IPS-18a (cell line): ENCODE data around the gene ALPP.
"Not testable (repeated sequence)": the region's sequence is repeated elsewhere in the genome, so short reads cannot be mapped to it uniquely, and the experiment has no call there.

ENCODE experiments used
- H3K27ac ChIP-seq: one replicate; pipeline ENCODE4 v1.5.1; 2013; ENCODE audit warnings: low read length
- H3K27me3 ChIP-seq: one replicate; pipeline ENCODE4 v1.6.1; 2013; ENCODE audit warnings: mild to moderate bottlenecking, low read length; ENCODE audit not compliant: control insufficient read depth, insufficient read depth
- H3K36me3 ChIP-seq: one replicate; pipeline ENCODE4 v1.6.1; 2013; ENCODE audit warnings: low read depth, low read length; ENCODE audit not compliant: control insufficient read depth
- H3K4me1 ChIP-seq: one replicate; pipeline ENCODE4 v1.6.1; 2013; ENCODE audit warnings: low read depth, low read length; ENCODE audit not compliant: control insufficient read depth
- H3K4me3 ChIP-seq: one replicate; pipeline ENCODE4 v1.5.1; 2013; ENCODE audit warnings: low read length
- H3K9ac ChIP-seq: one replicate; pipeline ENCODE4 v1.6.1; 2013; ENCODE audit warnings: mild to moderate bottlenecking, low read length, moderate library complexity
- H3K9me3 ChIP-seq: one replicate; pipeline ENCODE4 v1.6.1; 2013; ENCODE audit warnings: low read depth, low read length; ENCODE audit not compliant: control insufficient read depth

The ALPP gene

GRCh38 chr2:232368311-232368731, 10.2 kb upstream of the ALPP start:
- Histone ChIP-seq H3K36me3 (no peaks in the 10 kb centered on the region), H3K27ac (no peak overlapping the region), H3K4me3 (no peak overlapping the region), H3K4me1 (peaks cover 12% of the 10 kb centered on the region), H3K27me3 (no peaks in the 10 kb centered on the region), H3K9ac (no peak overlapping the region), H3K9me3 (no peaks in the 10 kb centered on the region)

DNA sequence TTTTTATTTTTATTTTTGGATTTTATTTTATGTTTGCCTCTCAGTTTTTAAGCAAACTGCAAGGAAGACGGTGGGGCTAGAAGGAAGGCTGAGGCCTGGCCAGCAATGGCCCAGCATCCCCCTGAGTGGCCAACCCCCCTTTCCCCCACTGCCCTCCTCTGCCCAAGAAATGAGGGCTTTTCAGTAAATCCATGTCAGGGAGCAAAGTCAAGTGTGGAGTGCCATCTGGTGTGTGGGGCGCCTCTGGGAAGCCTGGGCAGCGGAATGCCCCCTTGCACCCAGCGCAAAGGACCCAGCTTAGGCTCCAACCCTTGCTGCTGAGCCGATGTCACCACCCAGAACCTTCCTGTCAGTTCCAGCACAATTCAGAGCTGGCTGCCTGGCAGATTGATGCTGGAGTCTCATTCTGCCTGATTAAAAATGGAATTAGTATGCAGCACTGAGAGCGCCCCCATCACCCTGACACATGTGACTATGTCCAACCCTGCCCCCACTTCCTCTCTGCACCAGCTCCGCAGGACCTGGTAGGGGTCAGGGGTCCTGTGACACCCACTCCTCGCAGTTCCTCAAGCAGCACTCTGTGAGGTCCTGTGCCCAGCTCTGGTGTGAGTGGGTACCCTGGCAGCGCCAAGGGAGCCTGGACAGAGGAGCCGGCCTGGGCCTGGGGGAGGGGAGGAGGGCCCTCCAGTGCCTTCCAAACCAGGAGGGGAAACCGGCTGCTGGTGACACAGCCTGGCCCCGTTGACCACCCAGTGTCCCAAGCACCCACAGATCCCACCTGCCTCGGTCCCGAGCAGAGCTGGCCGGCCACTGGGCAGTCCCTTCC, 9.2 kb upstream of the ALPP start:
- Histone ChIP-seq H3K27me3 (no peaks in the 10 kb centered on the region), H3K4me1 (peaks cover 12% of the 10 kb centered on the region), H3K9me3 (no peaks in the 10 kb centered on the region), H3K4me3 (no peak overlapping the region), H3K27ac (no peak overlapping the region), H3K36me3 (no peaks in the 10 kb centered on the region), H3K9ac (no peak overlapping the region)

DNA sequence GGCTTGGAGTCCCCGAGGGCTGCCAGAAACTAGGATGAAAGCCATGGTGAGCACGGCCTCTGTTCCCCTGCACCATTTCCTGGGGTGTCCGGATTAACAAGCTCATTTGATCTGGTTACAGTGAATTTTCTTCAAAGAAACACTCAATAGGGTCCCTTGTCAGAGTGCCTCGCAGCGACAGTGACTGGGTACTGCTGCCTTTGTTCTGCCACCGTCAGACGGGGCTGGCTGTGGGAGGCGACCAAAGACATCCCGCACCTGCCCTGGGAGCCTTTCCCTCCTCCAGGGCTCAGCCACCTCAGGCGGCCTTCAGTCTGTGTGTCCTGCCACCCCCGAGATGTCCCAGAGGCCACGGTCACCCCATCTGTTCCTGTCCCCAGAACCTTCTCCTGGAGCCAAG, 8.5 kb upstream of the ALPP start:
- H3K27me3 ChIP-seq, H3K9ac ChIP-seq: not testable (repeated sequence)
- peaks cover 12% of the 10 kb centered on the region for H3K4me1 ChIP-seq

GRCh38 chr2:232372231-232373208, 6.0 kb upstream of the ALPP start:
- Histone ChIP-seq H3K27me3 (no peaks in the 10 kb centered on the region), H3K27ac (no peak overlapping the region), H3K9ac (no peak overlapping the region), H3K4me3 (no peak overlapping the region), H3K9me3 (no peaks in the 10 kb centered on the region), H3K36me3 (no peaks in the 10 kb centered on the region), H3K4me1 (peaks cover 5% of the 10 kb centered on the region)

More for the DNA sequence above, 8.5 kb upstream of the ALPP start:
- not testable (repeated sequence) for H3K9me3 ChIP-seq, H3K4me3 ChIP-seq, H3K36me3 ChIP-seq, H3K27ac ChIP-seq

GRCh38 chr2:232374356-232374755, 4.2 kb upstream of the ALPP start:
- Histone ChIP-seq H3K36me3 (no peaks in the 10 kb centered on the region), H3K9ac (no peak overlapping the region), H3K4me3 (no peak overlapping the region), H3K4me1 (peaks cover 3% of the 10 kb centered on the region), H3K27ac (no peak overlapping the region), H3K27me3 (no peaks in the 10 kb centered on the region), H3K9me3 (no peaks in the 10 kb centered on the region)

GRCh38 chr2:232375164-232375563, 3.4 kb upstream of the ALPP start:
- Histone ChIP-seq H3K27ac (no peak overlapping the region), H3K4me1 (no peaks in the 10 kb centered on the region), H3K9me3 (no peaks in the 10 kb centered on the region), H3K4me3 (no peak overlapping the region), H3K36me3 (no peaks in the 10 kb centered on the region), H3K9ac (no peak overlapping the region), H3K27me3 (no peaks in the 10 kb centered on the region)

GRCh38 chr2:232376260-232376659, 2.3 kb upstream of the ALPP start:
- no peaks in the 10 kb centered on the region for H3K27me3 ChIP-seq
- H3K4me1 ChIP-seq, result no peaks in the 10 kb centered on the region
- no peaks in the 10 kb centered on the region for H3K9me3 ChIP-seq
- no peaks in the 10 kb centered on the region for H3K36me3 ChIP-seq
- no peak overlapping the region for H3K27ac ChIP-seq
- H3K9ac ChIP-seq, result no peak overlapping the region
- H3K4me3 ChIP-seq, result no peak overlapping the region

- no peaks in the 10 kb centered on the region for H3K4me1 ChIP-seq
Observed at GRCh38 chr2:232376713-232377112, 1.8 kb upstream of the ALPP start.

DNA sequence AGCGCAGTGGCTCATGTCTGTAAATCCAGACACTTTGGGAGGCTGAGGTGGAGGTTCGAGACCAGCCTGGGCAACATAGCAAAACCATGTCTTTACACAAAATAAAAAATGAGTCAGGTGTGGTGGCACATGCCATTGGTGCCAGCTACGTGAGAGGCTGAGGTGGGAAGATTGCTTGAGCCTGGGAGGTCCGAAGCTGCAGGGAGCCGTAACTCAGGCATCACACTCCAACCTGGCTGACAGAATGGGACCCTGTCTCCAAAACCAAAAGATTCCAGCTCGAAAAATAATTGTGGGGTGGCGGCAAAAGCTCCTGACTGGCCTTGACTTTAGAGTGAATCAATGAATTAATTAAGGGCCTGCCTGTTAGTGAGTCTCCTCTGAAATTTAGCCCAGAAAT, 1.2 kb upstream of the ALPP start:
- H3K9ac ChIP-seq, result no peak overlapping the region
- no peaks in the 10 kb centered on the region for H3K9me3 ChIP-seq
- H3K4me1 ChIP-seq, result no peaks in the 10 kb centered on the region
- H3K27ac ChIP-seq, result no peak overlapping the region
- H3K27me3 ChIP-seq, result no peaks in the 10 kb centered on the region
- no peaks in the 10 kb centered on the region for H3K36me3 ChIP-seq
- no peak overlapping the region for H3K4me3 ChIP-seq

More at GRCh38 chr2:232376713-232377112, 1.8 kb upstream of the ALPP start:
- Histone ChIP-seq H3K36me3 (no peaks in the 10 kb centered on the region), H3K27ac (no peak overlapping the region), H3K9ac (no peak overlapping the region), H3K27me3 (no peaks in the 10 kb centered on the region), H3K9me3 (no peaks in the 10 kb centered on the region), H3K4me3 (no peak overlapping the region)

- Histone ChIP-seq H3K36me3 (no peaks in the 10 kb centered on the region), H3K4me1 (no peaks in the 10 kb centered on the region), H3K27ac (no peak overlapping the region), H3K27me3 (no peaks in the 10 kb centered on the region), H3K9ac (no peak overlapping the region), H3K9me3 (no peaks in the 10 kb centered on the region), H3K4me3 (no peak overlapping the region)
Observed at GRCh38 chr2:232377841-232378734, 463 bp upstream of the ALPP start.
